Hindlimb muscle (tissue), 1 donor: ENCODE results near the gene IGFALS. TPM values are rescaled to one million over a fixed set of nuclear protein-coding genes. Genes with fewer than 3 reads are reported as not detected.
"Not testable (repeated sequence)": the region's sequence is repeated elsewhere in the genome, so short reads cannot be mapped to it uniquely, and the experiment has no call there.

ENCODE experiments used
- DNase-seq: peaks from one replicate; pipeline ENCODE4 v3.0.0-alpha.2; 2013
- polyA plus RNA-seq: library from polyadenylated mRNA; unstranded; fragments of 120-200 nt; gene quantifications from one replicate; pipeline ENCODE4 v1.2.1, GENCODE V29; 2013; ENCODE audit not compliant: insufficient read length

IGFALS gene
- polyA plus RNA-seq, 1 donor: 0.52 TPM

DNA sequence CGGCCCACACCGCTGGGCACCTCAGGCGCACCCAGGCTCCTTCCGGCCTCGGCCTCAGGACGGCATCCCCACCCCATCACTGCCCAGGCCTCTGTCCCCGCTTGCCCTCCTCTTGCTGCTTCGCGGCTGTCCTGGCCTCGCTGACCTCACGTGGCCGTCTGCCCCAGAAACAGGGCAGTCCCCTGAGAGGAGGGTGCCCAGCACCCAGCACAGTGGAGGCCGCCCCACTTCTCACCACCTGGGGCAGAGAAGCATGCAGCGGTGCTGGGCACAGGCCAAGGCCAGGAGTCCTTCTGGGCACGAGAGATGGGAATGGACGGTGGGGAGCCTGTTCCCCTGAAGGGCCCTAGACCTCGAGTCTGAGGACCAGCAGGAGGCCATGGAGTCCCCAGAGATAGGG is 24.2 kb upstream of the IGFALS start:
- no peak for DNase-seq

DNA sequence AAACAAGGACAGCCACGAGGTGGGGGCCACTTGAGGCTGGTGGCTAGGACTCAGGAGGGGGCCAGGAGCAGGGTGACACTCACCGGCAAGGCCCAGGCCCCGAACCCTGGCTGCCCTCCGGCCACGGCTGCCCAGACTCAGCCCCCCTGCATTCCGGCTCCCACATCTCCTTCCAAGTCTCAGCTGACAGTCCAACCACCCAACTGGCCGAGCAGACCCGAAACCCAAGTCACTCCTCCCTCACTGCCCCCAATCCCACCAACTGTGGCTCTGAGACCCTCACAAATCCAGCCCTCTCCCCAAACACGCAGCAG is 23.7 kb upstream of the IGFALS start:
- no peak for DNase-seq

DNA sequence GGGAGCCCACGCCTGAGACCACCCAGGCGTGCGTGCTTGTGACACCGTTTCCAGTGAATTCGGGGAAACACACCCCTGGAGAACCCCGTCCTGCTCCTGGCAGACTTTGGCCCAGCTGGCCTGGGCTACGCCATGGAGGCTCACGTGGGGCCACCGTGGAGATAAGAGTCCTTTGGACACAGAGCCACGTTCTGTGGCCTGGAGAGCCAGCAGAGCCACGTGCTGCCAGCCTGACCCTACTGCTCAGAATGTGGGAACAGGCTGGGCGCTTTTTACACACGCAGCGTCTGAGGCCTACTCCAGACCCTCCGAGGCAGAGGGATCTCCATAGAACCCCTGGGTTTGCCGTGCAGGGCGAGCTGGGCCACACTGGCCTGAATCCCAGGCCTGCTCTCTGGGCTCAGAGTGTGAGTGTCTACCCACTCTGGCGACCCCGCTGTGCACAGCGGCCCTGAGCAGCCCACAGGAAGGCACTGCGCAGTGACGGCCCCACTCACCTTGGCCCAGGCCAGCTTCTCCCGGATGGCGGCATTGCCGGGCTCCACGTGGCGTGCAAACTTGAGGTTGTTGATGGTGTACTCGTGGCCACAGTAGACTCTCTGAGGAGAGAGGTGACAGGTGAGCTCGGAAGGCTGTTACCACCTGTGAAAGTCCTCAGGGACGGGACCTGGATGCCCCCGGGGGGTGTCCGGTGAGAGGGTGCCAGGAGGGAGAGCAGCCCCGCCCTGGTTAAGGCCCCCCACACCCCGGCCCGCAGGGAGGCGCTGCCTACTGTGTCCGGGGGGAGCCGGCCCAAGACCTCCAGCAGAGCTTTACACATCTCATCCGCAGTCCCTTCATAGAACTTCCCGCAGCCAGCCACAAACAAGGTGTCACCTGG is 23.1 kb upstream of the IGFALS start:
- no peak for DNase-seq

DNA sequence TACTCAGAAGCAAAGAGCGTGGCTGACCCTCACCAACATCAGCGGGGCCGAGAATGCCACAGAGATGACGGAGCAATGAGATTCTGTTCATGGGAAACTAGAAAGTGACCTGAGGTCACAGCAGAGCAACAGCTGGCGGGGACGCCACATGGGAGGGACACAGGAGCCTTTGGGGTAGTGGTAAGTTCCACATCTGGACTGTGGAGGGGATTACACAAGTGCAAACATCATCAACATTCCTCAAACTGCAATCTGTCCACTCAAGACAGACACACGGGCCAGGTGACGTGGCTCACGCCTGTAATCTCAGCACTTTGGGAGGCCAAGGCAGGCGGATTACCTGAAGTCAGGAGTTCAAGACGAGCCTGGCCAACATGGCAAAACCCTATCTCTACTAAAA is 22.0 kb upstream of the IGFALS start:
- DNase-seq: no peak

DNA sequence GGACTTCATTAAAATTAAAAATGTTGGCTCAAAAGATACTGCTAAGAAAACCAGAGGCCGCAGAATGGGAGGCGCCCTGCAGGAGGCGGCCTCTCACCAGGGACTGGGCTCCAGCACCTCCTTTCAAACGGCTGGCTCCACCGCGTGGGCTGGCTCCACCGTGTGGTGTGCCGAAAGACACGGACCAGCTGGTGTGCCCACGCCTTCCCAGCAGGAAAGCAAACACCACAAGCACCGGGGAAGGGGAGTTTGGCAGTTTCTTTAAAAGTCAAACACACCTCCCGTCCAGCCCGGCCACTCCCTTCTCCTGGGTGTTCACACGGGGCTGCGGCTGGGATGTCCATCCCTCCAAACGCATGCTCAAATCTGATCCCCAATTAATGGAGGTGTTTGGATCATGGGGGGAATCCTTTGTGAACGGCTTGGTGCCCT is 19.2 kb upstream of the IGFALS start:
- DNase-seq: no peak

DNA sequence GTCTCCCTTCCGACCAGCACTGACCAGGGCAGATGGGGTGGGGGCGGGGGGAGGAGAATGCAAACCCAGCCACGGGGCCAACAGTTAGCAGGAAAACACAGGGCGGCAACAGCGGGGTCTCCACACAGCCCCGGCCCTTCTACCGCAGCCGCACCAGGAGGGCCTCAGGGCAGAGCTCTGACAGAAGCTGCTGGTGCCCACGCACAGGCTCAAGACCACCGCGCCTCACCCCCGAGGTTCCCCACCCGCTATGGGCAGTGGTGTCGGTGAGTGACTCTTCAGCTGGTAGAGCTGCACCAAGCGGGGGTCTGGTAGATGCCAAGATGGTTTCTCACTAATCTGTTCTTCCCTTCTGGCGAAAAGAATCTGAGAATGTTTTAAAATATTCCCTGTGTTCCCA is 17.0 kb upstream of the IGFALS start:
- no peak for DNase-seq

DNA sequence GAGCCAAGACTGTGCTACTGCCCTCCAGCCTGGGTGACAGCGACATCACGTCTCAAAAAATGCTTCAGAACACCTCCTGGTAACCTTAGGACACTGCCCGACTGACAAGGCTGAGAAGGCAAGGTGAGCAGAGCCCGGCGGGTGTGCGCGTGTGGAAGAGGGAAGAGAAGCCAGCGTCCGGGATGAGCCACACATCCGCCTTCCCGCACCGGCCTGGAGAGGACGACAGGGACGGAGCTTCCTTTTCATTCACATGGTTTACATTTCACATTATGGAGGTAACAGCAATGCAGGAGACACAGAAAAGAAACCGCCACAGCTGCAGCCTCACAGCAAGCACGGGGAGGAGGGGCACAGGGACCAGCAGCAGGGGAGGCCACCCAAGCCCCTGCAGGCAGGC is 16.6 kb upstream of the IGFALS start:
- no peak for DNase-seq

DNA sequence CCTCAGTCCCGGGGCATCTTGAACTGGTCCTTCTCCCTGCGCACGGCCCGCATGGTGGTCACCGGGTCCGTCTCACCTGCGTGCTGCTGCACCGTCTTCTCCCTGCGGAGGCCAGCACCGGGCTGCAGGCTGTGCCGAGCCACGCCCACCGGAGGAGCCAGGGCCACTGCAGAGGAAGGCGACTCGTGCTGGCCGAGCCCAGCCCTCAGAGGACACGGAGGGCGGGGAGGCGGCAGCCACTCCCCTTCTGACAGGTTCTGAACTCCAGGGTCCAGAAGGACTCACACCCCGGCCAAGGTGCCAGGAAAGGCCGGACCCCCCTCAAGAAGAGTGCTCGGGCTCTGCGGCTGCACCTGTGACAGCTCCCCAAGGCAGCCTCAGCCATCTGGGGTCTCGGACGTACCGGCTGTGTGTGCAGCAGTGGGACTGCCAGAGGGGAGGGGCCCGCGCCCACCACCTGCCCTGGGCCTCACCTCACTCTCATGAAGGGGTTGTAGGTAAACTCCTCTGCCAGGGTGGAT is 15.8 kb upstream of the IGFALS start:
- DNase-seq: no peak

DNA sequence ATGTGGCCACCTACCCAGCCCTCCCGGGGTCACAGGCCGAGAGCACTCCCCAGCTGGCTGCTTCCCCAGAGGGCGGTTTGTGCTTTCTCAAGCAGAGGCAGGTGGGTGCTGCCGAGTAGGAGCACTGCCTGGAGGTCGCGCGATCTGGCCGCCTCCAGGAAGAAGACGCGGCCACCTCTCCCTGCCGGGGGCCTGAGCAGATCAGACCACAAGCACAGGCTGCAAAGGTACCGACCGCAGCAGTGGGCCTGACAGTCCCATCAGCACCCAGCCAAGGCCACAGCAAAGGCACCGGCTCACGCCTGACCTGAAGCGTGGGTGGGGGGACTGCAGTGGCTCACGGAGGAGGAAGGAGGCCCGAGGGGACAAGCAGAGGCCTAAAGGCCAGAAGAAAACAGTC is 15.2 kb upstream of the IGFALS start:
- no peak for DNase-seq

DNA sequence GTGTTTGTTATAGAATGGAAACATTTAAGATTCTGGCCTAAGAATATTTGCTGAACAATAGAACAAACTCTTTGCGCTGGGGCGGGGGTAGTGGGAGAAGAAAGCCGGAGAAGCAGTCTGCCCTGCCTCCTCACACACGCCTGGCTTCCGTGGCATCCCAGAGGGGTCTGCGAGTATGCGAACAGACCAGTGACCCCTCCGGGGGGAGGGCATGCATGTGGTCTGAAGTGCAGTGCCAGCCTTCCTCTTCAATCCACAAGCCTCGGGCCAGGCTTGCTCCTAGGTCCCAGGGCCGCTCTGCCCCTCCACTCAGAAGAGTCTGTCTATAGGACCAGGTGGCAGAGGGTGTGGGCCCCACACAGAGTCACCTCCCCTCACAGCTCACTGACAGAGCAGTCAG is 14.1 kb upstream of the IGFALS start:
- no peak for DNase-seq

DNA sequence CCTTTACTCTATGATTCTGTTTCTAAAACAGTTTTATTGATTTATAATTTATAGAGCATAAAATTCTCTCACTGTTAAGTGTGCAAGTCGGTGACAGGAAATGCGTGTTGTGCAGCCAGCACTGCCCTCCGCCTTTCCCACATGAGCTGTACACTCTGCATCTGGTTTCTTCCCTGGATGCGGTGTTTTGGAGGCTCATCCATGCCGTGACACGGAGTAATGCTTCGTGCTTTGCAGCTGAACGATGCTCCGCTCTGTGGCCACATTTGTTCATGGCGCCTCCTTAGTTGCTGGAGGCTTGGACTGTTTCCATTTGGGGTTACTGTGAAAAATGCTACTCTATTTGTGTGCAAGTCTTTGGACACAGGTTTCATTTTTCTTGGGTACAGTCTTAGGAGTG is 7.2 kb upstream of the IGFALS start:
- DNase-seq: no peak

DNA sequence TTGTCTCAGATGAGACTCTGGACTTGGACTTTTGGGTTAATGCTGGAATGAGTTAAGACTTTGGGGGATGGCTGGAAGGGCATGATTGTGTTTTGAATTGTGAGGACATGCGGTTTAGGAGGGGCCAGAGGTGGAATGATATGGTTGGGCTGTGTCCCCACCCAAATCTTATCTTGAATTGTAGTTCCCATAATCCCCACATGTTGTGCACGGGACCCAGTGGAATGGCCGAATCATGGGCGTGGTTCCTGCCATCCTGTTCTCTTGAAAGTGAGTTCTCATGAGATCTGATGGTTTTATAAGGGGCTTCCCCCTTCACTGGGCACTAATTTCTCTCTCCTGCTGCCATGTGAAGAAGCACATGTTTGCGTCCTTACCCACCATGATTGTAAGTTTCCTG is 5.8 kb upstream of the IGFALS start:
- DNase-seq: not testable (repeated sequence)

DNA sequence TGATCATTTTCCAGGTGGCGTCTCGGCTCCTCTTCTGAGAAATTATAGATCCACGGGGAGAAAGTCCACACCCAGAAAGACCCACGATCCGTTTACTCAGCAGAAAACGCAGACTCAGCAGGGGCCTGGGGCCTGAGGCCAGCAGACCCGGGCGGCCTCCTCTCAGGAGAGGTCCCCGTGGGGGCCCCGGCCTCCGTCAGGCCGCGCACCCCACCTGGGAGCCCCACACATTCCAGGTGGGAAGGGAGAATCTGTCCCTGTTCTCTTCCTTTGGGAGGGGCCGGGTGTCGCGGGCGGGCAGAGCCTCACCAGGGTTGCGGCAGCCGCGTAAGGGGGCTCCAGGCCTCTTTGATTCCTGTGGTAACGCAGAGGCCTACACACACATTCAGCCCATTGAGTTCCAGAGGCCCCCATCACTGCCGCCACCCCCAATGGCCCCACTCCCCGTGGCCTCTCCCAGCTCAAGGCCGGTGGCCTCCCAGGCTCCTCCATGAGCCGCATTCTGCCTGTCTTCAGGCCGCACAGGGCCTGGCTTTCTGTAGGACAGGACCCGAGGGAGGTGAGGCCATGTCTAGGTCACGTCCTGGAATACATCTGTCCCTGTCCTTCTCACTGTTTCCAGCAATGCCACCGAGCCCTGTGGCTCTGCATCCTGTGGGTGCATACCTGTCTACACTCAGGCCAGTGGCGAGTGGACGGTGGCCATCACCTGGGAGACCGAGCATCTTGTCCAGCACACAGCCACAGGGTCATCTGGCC is 1.6 kb upstream of the IGFALS start:
- DNase-seq: no peak

DNA sequence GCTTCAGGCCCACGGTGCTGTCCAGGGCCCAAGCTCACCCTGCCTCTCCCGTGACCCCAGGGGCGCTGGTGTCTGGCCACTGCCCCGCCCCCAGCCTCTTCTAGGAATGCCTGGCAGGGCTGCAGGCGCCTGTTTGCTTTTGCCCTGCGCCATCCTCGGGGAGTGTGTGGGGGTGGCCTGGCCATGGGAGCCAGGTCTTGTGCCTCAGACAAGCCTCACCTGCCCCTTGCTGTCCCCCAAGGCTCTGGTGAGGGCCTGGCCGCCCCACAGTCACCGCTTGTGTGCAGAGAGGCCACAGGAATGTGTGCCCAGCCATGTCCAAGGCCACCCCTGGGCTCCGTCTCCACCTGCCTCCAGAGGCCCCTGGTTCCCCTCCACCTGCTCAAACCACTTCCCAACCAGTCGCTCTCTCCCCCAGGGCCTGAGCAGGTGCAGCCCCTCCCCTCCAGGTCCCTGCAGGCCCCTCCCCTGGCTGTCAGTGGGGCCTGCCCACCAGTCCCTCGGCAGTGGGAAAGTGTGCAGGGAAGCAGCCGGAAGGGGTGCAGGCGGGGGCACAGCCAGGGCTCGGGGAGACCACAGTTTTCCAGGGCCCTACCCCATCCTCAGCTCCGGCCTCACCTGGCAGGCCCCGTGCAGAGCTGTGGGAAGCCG is 841 bp upstream of the IGFALS start:
- no peak for DNase-seq

DNA sequence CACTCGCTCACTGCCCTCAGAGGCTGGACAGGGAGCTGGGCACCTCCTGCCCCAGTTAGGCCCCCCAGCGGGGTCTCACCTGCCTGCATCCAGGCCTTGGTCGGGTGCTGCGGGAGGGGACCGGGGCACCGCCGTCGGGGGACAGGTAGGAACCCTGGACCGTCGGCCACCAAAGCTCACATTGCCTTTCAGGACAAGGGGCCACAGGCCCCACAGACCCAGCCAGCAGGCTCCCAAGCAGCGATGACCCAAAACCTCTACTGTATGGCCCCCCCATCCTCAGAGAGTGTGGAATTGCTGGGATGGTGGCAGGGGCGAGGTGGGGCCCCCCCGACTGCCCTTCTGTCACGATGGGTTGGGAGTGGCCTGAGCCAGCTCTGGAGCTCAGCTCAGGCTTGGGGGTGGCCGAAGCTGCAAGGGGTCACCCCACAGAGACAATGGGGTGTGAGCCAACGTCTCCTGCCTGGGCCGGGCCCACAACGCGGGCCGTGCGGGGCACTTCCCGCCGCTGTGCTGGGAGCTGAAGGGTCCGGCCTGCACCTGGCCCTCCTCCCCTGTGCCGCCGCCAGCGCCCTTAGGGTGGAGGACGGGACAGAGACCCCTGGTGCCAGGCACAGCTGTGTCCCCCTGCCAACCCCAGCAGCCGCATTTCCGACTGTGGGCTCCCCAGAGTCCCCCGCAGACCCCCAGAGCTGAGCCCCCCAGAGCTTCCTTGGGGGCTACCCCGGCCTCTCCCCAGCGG is 498 bp downstream of the IGFALS start:
- no peak for DNase-seq

DNA sequence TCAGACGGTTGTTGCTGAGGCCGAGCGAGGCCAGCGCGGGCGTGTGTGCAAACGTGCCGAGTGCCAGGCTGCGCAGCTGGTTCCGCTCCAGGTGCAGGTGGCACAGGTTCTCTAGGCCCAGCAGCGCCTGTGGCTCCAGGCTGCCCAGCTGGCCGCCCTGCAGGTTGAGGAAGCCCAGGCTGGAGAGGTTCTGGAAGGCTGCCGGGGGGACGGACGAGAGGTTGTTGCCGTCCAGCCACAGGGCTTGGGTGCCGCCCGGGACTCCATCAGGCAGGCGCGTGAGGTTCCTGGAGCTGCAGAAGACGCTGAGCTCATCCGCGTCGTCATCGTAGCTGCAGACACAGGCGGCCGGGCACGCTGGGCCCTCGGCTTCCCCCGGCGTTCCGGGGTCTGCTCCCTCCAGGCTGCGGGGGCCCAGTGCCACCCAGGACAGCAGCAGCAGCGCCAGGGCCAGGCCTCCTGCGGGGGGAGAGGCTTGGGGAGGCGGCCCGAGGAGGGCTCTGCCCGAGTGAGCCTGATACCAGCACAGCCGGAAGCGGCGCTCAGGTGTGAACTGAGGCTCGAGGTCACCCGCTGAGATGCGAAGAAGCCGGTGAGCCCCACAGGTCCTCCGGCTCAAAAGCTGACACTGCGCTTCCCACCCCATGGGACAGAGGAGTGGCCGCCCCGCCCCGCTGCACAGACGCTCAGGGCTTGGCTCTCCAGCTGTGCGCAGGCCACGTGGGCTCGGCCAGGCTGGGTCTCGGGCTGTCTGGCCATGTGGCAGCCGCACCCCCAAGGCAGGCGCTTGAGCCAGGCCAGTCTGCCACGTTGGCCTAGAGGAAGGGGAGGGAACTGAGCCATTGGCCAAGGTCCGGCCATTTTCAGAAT is 1.3 kb downstream of the IGFALS start:
- DNase-seq: no peak

DNA sequence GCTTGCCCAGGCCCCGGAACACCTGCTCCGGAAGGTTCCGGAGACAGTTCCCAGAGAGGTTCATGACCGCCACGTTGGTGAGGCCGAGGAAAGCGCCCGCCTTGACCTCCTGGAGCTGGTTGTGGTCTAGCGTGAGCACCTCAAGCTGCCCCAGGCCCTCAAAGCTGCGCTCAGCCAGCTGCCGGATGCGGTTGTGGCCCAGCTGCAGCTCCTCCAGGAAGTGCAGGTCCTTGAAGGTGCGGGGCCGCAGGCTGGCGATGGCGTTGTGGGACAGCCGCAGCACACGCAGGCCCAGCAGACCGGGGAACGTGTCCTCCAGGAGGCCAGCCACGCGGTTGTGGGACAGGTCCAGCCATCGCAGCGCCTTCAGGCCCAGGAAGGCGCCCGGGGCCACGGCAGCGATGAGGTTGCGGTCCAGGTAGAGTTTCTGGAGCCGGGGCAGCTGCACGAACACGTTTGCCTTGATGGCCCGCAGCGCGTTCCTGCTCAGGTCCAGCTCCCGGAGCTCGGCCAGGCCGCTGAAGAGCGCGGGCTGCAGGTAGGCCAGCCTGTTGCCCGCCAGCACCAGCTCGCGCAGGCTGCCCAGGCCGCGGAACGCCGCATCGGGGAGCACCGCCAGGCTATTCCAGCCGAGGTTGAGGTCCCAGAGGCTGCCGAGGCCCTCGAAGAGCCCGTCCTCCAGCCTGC is 2.1 kb downstream of the IGFALS start:
- DNase-seq: no peak

DNA sequence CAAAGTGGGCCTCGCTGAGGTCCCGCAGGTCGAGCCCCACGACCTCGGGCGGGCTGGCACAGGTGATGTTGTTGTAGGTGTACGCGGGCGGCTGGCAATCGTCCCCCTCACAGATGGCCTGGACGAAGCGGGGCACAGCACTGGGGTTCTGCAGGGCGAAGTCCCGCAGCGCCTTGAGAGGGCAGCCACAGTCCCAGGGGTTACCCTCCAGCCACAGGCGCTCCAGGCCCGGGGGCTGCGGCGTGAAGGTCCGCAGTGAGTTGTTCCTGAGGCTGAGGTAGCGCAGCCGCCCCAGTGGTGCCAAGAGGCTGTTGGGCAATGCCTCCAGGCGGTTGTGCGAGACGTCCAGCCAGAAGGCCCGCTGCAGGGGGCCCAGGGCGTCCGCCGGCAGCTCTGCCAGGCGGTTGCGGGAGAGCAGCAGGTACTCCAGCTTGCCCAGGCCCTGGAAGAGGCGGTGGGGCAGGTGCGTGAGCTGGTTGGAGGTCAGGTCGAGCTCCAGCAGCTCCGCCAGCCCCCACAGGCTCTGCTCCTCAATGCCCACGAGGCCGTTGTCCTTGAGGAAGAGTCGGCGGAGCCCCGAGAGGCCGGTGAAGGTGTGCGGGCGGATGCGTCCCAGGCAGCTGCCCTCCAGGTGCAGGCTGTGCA is 2.8 kb downstream of the IGFALS start:
- no peak for DNase-seq

DNA sequence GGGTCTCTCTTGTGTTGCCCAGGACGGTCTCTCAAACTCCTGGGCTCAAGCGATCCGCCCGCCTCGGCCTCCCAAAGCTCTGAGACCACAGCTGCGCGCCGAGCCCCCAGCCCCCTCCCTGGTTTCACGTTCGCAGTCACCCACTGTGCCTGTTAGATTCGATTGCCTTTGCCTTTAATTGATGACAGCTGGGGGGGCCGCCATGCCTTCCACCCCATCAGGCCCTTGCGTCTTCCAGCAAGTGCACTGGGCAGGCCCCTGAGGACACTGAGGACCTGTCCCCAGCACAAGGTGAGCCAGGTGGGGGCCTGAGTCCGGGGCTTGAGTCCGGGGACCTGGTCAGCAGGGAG is 3.3 kb downstream of the IGFALS start:
- no peak for DNase-seq

DNA sequence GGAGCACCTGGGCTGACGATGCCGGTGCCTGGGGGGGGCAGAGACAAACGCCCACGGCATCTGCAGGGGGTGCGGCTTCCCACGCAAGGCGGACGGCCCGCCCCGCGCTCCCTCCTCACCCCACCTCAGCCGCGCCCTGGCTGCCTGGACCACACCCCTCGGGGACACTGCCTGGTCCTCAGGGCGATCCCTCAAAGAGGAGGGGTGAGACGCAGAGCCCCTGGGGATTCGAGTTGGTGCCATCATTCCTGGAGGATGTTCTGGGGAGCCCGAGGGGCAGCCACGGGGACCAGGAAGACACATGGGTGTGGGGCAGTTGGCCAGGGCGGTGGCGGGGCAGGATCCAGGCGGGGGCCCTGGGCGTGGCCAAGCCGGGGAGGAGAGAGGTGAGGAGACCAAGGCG is 3.9 kb downstream of the IGFALS start:
- no peak for DNase-seq

DNA sequence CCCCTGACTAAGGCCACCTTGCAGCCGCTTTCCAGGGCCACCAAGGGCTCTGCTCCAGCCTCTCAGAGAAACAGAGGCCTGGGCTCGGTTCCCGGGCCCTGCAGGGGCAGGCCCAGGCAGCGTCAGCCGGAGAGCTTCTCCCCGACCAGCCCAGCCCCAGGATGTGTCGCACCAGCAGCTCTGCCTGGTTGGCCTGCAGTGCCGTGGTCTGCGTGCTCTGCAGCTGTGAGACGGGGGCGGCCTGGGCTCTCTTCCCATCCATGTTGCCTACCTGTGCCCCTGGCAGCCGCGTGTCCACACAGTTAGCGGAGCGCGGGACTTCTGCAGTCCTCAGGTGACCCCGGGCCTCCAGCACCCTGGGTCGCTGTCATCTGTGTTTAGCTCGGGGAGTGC is 4.8 kb downstream of the IGFALS start:
- DNase-seq: no peak
